Type B pancreatic cell (in vitro differentiated cells): ENCODE results near the gene IPO4. TPM values are rescaled to one million over a fixed set of nuclear protein-coding genes. Genes with fewer than 3 reads are reported as not detected.

Experiments
- DNase-seq: peaks from one replicate; pipeline ENCODE4 v3.0.0; 2021; ENCODE audit warnings: mixed read lengths; ENCODE audit not compliant: unreplicated experiment; ENCODE audit errors: extremely low spot score
- H3K27ac Mint-ChIP-seq: 2 replicates; pipeline ENCODE4 v1.8.0; 2021; ENCODE audit warnings: mild to moderate bottlenecking, mixed read lengths
- H3K27me3 Mint-ChIP-seq: 2 replicates; pipeline ENCODE4 v1.8.0; 2021; ENCODE audit warnings: mixed read lengths
- H3K36me3 Mint-ChIP-seq: 2 replicates; pipeline ENCODE4 v1.8.0; 2021; ENCODE audit warnings: mixed read lengths
- H3K4me1 Mint-ChIP-seq: one replicate; pipeline ENCODE4 v1.8.0; 2021; ENCODE audit warnings: mixed read lengths; ENCODE audit not compliant: unreplicated experiment
- H3K4me3 Mint-ChIP-seq: 2 replicates; pipeline ENCODE4 v1.8.0; 2021; ENCODE audit warnings: mild to moderate bottlenecking, mixed read lengths
- H3K9me3 Mint-ChIP-seq: 2 replicates; pipeline ENCODE4 v1.8.0; 2021; ENCODE audit warnings: mixed read lengths
- CTCF ChIP-seq: fragments of 200-600 bp; sonication (generic); conservative IDR thresholded peaks from 2 replicates; pipeline ENCODE4 v1.5.0; 2021; ENCODE audit warnings: antibody characterized with exemption, mild to moderate bottlenecking
- total RNA-seq: library from RNA; stranded (reverse); gene quantifications from 2 replicates; pipeline ENCODE4 v1.2.1, GENCODE V29; 2021; ENCODE audit warnings: low replicate concordance

Gene IPO4
- total RNA-seq, 1 donor from 2014 or later: 67.1 TPM

- TF ChIP-seq CTCF: no peak
- Mint-ChIP-seq H3K4me3 (peak overlapping the region; percentile 35), H3K27me3 (no peaks in the 10 kb centered on the region), H3K4me1 (peaks cover 9% of the 10 kb centered on the region), H3K9me3 (no peaks in the 10 kb centered on the region), H3K27ac (peak overlapping the region; percentile 87), H3K36me3 (peaks cover 4% of the 10 kb centered on the region)
- no peak for DNase-seq
Measured at GRCh38 chr14:24179961-24180796, 8.4 kb downstream of the IPO4 start.

GRCh38 chr14:24179294-24179960, 9.2 kb downstream of the IPO4 start:
- TF ChIP-seq CTCF: no peak
- H3K4me3 Mint-ChIP-seq: peak overlapping the region; percentile 35
- peaks cover 13% of the 10 kb centered on the region for H3K4me1 Mint-ChIP-seq
- H3K27me3 Mint-ChIP-seq: no peaks in the 10 kb centered on the region
- DNase-seq: no peak
- H3K9me3 Mint-ChIP-seq: no peaks in the 10 kb centered on the region
- peak overlapping the region; percentile 87 for H3K27ac Mint-ChIP-seq
- peaks cover 10% of the 10 kb centered on the region for H3K36me3 Mint-ChIP-seq

GRCh38 chr14:24178399-24179178, 10.0 kb downstream of the IPO4 start:
- DNase-seq: no peak
- Mint-ChIP-seq H3K4me1 (peaks cover 13% of the 10 kb centered on the region), H3K27ac (peak overlapping the region; percentile 46), H3K9me3 (no peaks in the 10 kb centered on the region), H3K27me3 (no peaks in the 10 kb centered on the region), H3K36me3 (peaks cover 10% of the 10 kb centered on the region), H3K4me3 (no peak overlapping the region)
- no peak for TF ChIP-seq CTCF

GRCh38 chr14:24177891-24178290, 10.7 kb downstream of the IPO4 start:
- H3K36me3 Mint-ChIP-seq: peaks cover 10% of the 10 kb centered on the region
- DNase-seq: no peak
- TF ChIP-seq CTCF: no peak
- H3K9me3 Mint-ChIP-seq: no peaks in the 10 kb centered on the region
- H3K4me3 Mint-ChIP-seq: no peak overlapping the region
- no peaks in the 10 kb centered on the region for H3K27me3 Mint-ChIP-seq
- peaks cover 20% of the 10 kb centered on the region for H3K4me1 Mint-ChIP-seq
- no peak overlapping the region for H3K27ac Mint-ChIP-seq

GRCh38 chr14:24177041-24177825, 11.4 kb downstream of the IPO4 start:
- Mint-ChIP-seq H3K9me3 (no peaks in the 10 kb centered on the region), H3K27me3 (no peaks in the 10 kb centered on the region), H3K4me1 (peaks cover 21% of the 10 kb centered on the region), H3K4me3 (no peak overlapping the region), H3K36me3 (peaks cover 10% of the 10 kb centered on the region), H3K27ac (no peak overlapping the region)
- DNase-seq: no peak
- TF ChIP-seq CTCF: no peak
